Non-pigmented ciliary epithelial cell (primary cell): ENCODE measurements around the gene VENTX.

Experiments
- DNase-seq: peaks from one replicate; pipeline ENCODE4 v3.0.0-alpha.2; 2010; ENCODE audit warnings: low read depth

VENTX gene

GRCh38 chr10:133271521-133272300 lies 34.1 kb downstream of the VENTX start:
- no peak for DNase-seq

GRCh38 chr10:133272301-133272963 lies 34.8 kb downstream of the VENTX start:
- no peak for DNase-seq

GRCh38 chr10:133272964-133273420 lies 35.3 kb downstream of the VENTX start:
- DNase-seq: no peak

- no peak for DNase-seq
Measured at GRCh38 chr10:133273534-133274143, 36.0 kb downstream of the VENTX start.

GRCh38 chr10:133274751-133275683 lies 37.4 kb downstream of the VENTX start:
- DNase-seq: no peak

- DNase-seq: no peak
Measured at GRCh38 chr10:133275684-133276092, 38.0 kb downstream of the VENTX start.

- DNase-seq: no peak
Measured at GRCh38 chr10:133276100-133276434, 38.4 kb downstream of the VENTX start.

GRCh38 chr10:133276435-133277201 lies 39.0 kb downstream of the VENTX start, which contains the start of gene ADAM8:
ADAM8 (minus strand) TSS chr10:133276868; CDS start chr10:133276817, 51 bp downstream.
- no peak for DNase-seq

- no peak for DNase-seq
Measured at GRCh38 chr10:133277277-133277992, 39.8 kb downstream of the VENTX start.

GRCh38 chr10:133277993-133278576 lies 40.4 kb downstream of the VENTX start:
- DNase-seq: no peak

GRCh38 chr10:133278577-133279265 lies 41.1 kb downstream of the VENTX start:
- DNase-seq: peak; percentile 22

GRCh38 chr10:133279326-133280226 lies 41.9 kb downstream of the VENTX start:
- DNase-seq: no peak

- DNase-seq: no peak
Measured at GRCh38 chr10:133280391-133281059, 42.9 kb downstream of the VENTX start.

- DNase-seq: no peak
Measured at GRCh38 chr10:133281084-133281483, 43.4 kb downstream of the VENTX start.

- no peak for DNase-seq
Measured at GRCh38 chr10:133281628-133282372, 44.1 kb downstream of the VENTX start.

GRCh38 chr10:133282846-133283390 lies 45.3 kb downstream of the VENTX start:
- no peak for DNase-seq

GRCh38 chr10:133283931-133284330 lies 46.3 kb downstream of the VENTX start:
- DNase-seq: no peak
